SU-DHL-6 (cell line): Measurements from ENCODE around the gene GAS7.

Experiments
- H2AFZ ChIP-seq: fragments of 200-600 bp; sonication (generic); 2 replicates; pipeline ENCODE4 v1.6.1; 2014; ENCODE audit warnings: low read depth, mild to moderate bottlenecking, moderate library complexity, mixed read lengths, antibody characterized with exemption, low read length; ENCODE audit not compliant: severe bottlenecking
- H3F3A ChIP-seq: fragments of 200-600 bp; shearing (Covaris generic); 2 replicates; pipeline ENCODE4 v1.6.0; 2016; ENCODE audit warnings: antibody characterized with exemption, mild to moderate bottlenecking; ENCODE audit not compliant: insufficient read depth
- H3K27ac ChIP-seq: fragments of 200-600 bp; sonication (generic); 2 replicates; pipeline ENCODE4 v1.5.1; 2016; ENCODE audit warnings: low read depth, mild to moderate bottlenecking, low read length, moderate library complexity, mixed read lengths
- H3K27me3 ChIP-seq: fragments of 200-600 bp; sonication (generic), shearing (Covaris generic); 2 replicates; pipeline ENCODE4 v1.6.0; 2014; ENCODE audit warnings: mild to moderate bottlenecking, low read length
- H3K36me3 ChIP-seq: fragments of 200-600 bp; sonication (generic); 2 replicates; pipeline ENCODE4 v1.6.1; 2014; ENCODE audit warnings: mild to moderate bottlenecking, low read length, mixed read lengths
- H3K4me2 ChIP-seq: fragments of 300-600, 200-600 bp; shearing (Covaris generic), sonication (generic); 2 replicates; pipeline ENCODE4 v1.6.0; 2014; ENCODE audit warnings: low read length, low read depth, mild to moderate bottlenecking; ENCODE audit not compliant: poor library complexity, severe bottlenecking
- H3K4me3 ChIP-seq: fragments of 200-600 bp; sonication (generic); 2 replicates; pipeline ENCODE4 v1.5.1; 2014; ENCODE audit warnings: antibody characterized with exemption, low read length, mild to moderate bottlenecking, mixed read lengths; ENCODE audit not compliant: insufficient read depth, poor library complexity, severe bottlenecking
- H3K79me2 ChIP-seq: fragments of 200-600 bp; sonication (generic); 2 replicates; pipeline ENCODE4 v1.6.1; 2014; ENCODE audit warnings: mild to moderate bottlenecking, low read length, moderate library complexity; ENCODE audit not compliant: insufficient read depth
- H3K9ac ChIP-seq: fragments of 200-600 bp; sonication (generic); 2 replicates; pipeline ENCODE4 v1.7.0; 2014; ENCODE audit warnings: mild to moderate bottlenecking, low read length
- H3K9me2 ChIP-seq: fragments of 200-600 bp; sonication (generic); replicated peaks from 2 replicates; pipeline ENCODE4 v1.6.1; 2014; ENCODE audit warnings: low read length; ENCODE audit not compliant: insufficient read depth
- H3K9me3 ChIP-seq: fragments of 200-600 bp; sonication (generic); 2 replicates; pipeline ENCODE4 v1.6.1; 2014; ENCODE audit warnings: low read length, mixed read lengths; ENCODE audit not compliant: insufficient read depth
- H4K20me1 ChIP-seq: fragments of 200-600 bp; sonication (generic); 2 replicates; pipeline ENCODE4 v1.6.1; 2014; ENCODE audit warnings: low read depth, mild to moderate bottlenecking, antibody characterized with exemption, low read length, moderate library complexity, mixed read lengths
- CTCF ChIP-seq: fragments of 200-600 bp; sonication (generic); IDR thresholded peaks from one replicate; pipeline ENCODE4 v1.5.1; 2017; ENCODE audit warnings: antibody characterized with exemption, mild to moderate bottlenecking, low read length, moderate library complexity; ENCODE audit not compliant: insufficient read depth, poor library complexity, severe bottlenecking
- EZH2phosphoT487 ChIP-seq: fragments of 200-600 bp; sonication (generic), shearing (Covaris generic); conservative IDR thresholded peaks from 2 replicates; pipeline ENCODE4 v1.6.1; 2018; ENCODE audit warnings: mild to moderate bottlenecking, antibody characterized with exemption, low read length, moderate library complexity, mixed read lengths

The GAS7 gene

GRCh38 chr17:10149573-10150399, 48.6 kb downstream of the GAS7 start:
- H3K4me3 ChIP-seq = no peak overlapping the region
- H2AFZ ChIP-seq = no peak overlapping the region
- H3K27me3 ChIP-seq = no peaks in the 10 kb centered on the region
- no peak overlapping the region for H3K4me2 ChIP-seq
- H4K20me1 ChIP-seq = no peaks in the 10 kb centered on the region
- no peaks in the 10 kb centered on the region for H3K9me3 ChIP-seq
- no peaks in the 10 kb centered on the region for H3K36me3 ChIP-seq
- no peaks in the 10 kb centered on the region for H3F3A ChIP-seq
- TF ChIP-seq CTCF (no peak), EZH2phosphoT487 (no peak)
- H3K9ac ChIP-seq = no peak overlapping the region
- no peaks in the 10 kb centered on the region for H3K9me2 ChIP-seq
- no peak overlapping the region for H3K27ac ChIP-seq
- no peaks in the 10 kb centered on the region for H3K79me2 ChIP-seq

GRCh38 chr17:10147761-10148415, 50.5 kb downstream of the GAS7 start:
- TF ChIP-seq EZH2phosphoT487 = no peak
- TF ChIP-seq CTCF = no peak
- Histone ChIP-seq H4K20me1 (no peaks in the 10 kb centered on the region), H3K4me3 (no peak overlapping the region)

GRCh38 chr17:10147040-10147439, 51.4 kb downstream of the GAS7 start:
- H4K20me1 ChIP-seq = no peaks in the 10 kb centered on the region
- no peak overlapping the region for H3K27ac ChIP-seq
- H3K9me2 ChIP-seq = no peaks in the 10 kb centered on the region
- no peaks in the 10 kb centered on the region for H3K79me2 ChIP-seq
- H3K27me3 ChIP-seq = no peaks in the 10 kb centered on the region
- no peak overlapping the region for H2AFZ ChIP-seq
- no peak overlapping the region for H3K9ac ChIP-seq
- TF ChIP-seq EZH2phosphoT487 (no peak), CTCF (no peak)
- H3K9me3 ChIP-seq = no peaks in the 10 kb centered on the region
- H3K4me3 ChIP-seq = no peak overlapping the region
- H3K4me2 ChIP-seq = no peak overlapping the region
- no peaks in the 10 kb centered on the region for H3K36me3 ChIP-seq
- no peaks in the 10 kb centered on the region for H3F3A ChIP-seq

More at GRCh38 chr17:10147761-10148415, 50.5 kb downstream of the GAS7 start:
- Histone ChIP-seq H2AFZ (no peak overlapping the region), H3K4me2 (no peak overlapping the region), H3K9ac (no peak overlapping the region), H3K36me3 (no peaks in the 10 kb centered on the region), H3K27ac (no peak overlapping the region), H3K9me3 (no peaks in the 10 kb centered on the region), H3K79me2 (no peaks in the 10 kb centered on the region), H3K9me2 (no peaks in the 10 kb centered on the region), H3F3A (no peaks in the 10 kb centered on the region), H3K27me3 (no peaks in the 10 kb centered on the region)
